Keratinocyte (primary cell): ENCODE measurements around the gene GRIK4. TPM values are rescaled to one million over a fixed set of nuclear protein-coding genes. Genes with fewer than 3 reads are reported as not detected.

ENCODE experiments used
- DNase-seq: peaks from one replicate; pipeline ENCODE4 v3.0.0-alpha.2; 2011; ENCODE audit warnings: low read depth, missing footprints, low spot score
- FAIRE-seq: peaks from 2 replicates; lab custom pipeline; 2011; peaks lifted over from hg19 to GRCh38; lab: Jason Lieb, UNC
- H2AFZ ChIP-seq: 2 replicates; pipeline ENCODE4 v1.6.0; 2012; ENCODE audit warnings: low read length, control low read depth, inconsistent platforms; ENCODE audit not compliant: control insufficient read depth
- H3K27ac ChIP-seq: 2 replicates; pipeline ENCODE4 v1.5.1; 2011; ENCODE audit warnings: low read length; ENCODE audit not compliant: control insufficient read depth, insufficient read depth
- H3K27me3 ChIP-seq: 3 replicates; pipeline ENCODE4 v1.6.0; 2011; ENCODE audit warnings: low read length; ENCODE audit not compliant: control insufficient read depth, insufficient read depth; ENCODE audit errors: extremely low read depth
- H3K36me3 ChIP-seq, 2 experiments: 2 replicates in 1 of 2; 3 replicates in 1 of 2; pipeline ENCODE4 v1.5.1; 2011; ENCODE audit warnings: low read length in 2 of 2, mild to moderate bottlenecking in 1 of 2; ENCODE audit not compliant: control insufficient read depth in 2 of 2, insufficient read depth in 2 of 2; ENCODE audit errors: extremely low read depth in 1 of 2
- H3K4me1 ChIP-seq: 3 replicates; pipeline ENCODE4 v1.5.1; 2011; ENCODE audit warnings: low read length; ENCODE audit not compliant: control insufficient read depth, insufficient read depth; ENCODE audit errors: extremely low read depth
- H3K4me2 ChIP-seq: 3 replicates; pipeline ENCODE4 v1.6.0; 2011; ENCODE audit warnings: low read depth, low read length; ENCODE audit not compliant: control insufficient read depth, insufficient read depth; ENCODE audit errors: extremely low read depth
- H3K4me3 ChIP-seq, 3 experiments: fragments of 200-600 bp in 1 of 3; sonication (generic) in 1 of 3; 2 replicates in 2 of 3; 3 replicates in 1 of 3; pipeline ENCODE4 v1.5.1; 2011 to 2016; ENCODE audit warnings: low read length in 3 of 3, mild to moderate bottlenecking in 3 of 3, control low read depth in 2 of 3, inconsistent platforms in 1 of 3, low read depth in 1 of 3, mixed read lengths in 1 of 3, mixed run types in 1 of 3, moderate library complexity in 1 of 3; ENCODE audit not compliant: control insufficient read depth in 2 of 3, insufficient read depth in 2 of 3; ENCODE audit errors: extremely low read depth in 1 of 3
- H3K79me2 ChIP-seq: 2 replicates; pipeline ENCODE4 v1.6.0; 2012; ENCODE audit warnings: low read length; ENCODE audit not compliant: control insufficient read depth, insufficient read depth
- H3K9ac ChIP-seq: 3 replicates; pipeline ENCODE4 v1.6.0; 2011; ENCODE audit warnings: low read length; ENCODE audit not compliant: control insufficient read depth, insufficient read depth; ENCODE audit errors: extremely low read depth
- H3K9me1 ChIP-seq: 3 replicates; pipeline ENCODE4 v1.6.0; 2011; ENCODE audit warnings: low read length; ENCODE audit not compliant: control insufficient read depth, insufficient read depth; ENCODE audit errors: extremely low read depth
- H3K9me3 ChIP-seq: 2 replicates; pipeline ENCODE4 v1.5.1; 2012; ENCODE audit warnings: low read depth, low read length; ENCODE audit not compliant: control insufficient read depth
- H4K20me1 ChIP-seq: 3 replicates; pipeline ENCODE4 v1.6.0; 2011; ENCODE audit warnings: low read length; ENCODE audit not compliant: control insufficient read depth, insufficient read depth; ENCODE audit errors: extremely low read depth
- CTCF ChIP-seq, 3 experiments: IDR thresholded peaks in 1 of 3; conservative IDR thresholded peaks in 1 of 3; optimal IDR thresholded peaks in 1 of 3; 2 replicates in 2 of 3; 3 replicates in 1 of 3; pipeline versions ENCODE3 to v1.5.1; 2011; ENCODE audit warnings: low read length in 3 of 3, mild to moderate bottlenecking in 3 of 3, moderate library complexity in 2 of 3, control low read depth in 1 of 3, inconsistent platforms in 1 of 3; ENCODE audit not compliant: insufficient read depth in 2 of 3; ENCODE audit errors: extremely low read depth in 1 of 3
- EZH2 ChIP-seq: IDR thresholded peaks from one replicate; pipeline ENCODE4 v1.6.1; 2012; ENCODE audit warnings: inconsistent platforms, mild to moderate bottlenecking, low read length, moderate library complexity
- dilution Hi-C: fragments of 300-500 bp; cut with MboI; formaldehyde crosslinking; loops from one replicate; pipeline ENCODE4 v1.7.0; 2020; ENCODE audit warnings: low sequenced_read_pairs; ENCODE audit not compliant: extremely low pct_ligation_motif_present
- polyA plus RNA-seq, 5 experiments: library from polyadenylated mRNA; depleted of rRNA in 3 of 5; stranded (reverse) in 3 of 5; stranded (forward) in 1 of 5; unstranded in 1 of 5; fragments of >200 nt; gene quantifications; 1 replicate in 1 of 5; 2 replicates in 3 of 5; 3 replicates in 1 of 5; pipeline versions ENCODE4 v1.2.1 to v1.2.3, GENCODE V29; 2011 to 2012; ENCODE audit warnings: missing spikeins in 2 of 5, low read depth in 1 of 5, low replicate concordance in 1 of 5

The GRIK4 gene
- polyA plus RNA-seq, 1 donor (not counting 4 experiments of a cell fraction or from before 2014, with no cell fraction given): not detected

DNA sequence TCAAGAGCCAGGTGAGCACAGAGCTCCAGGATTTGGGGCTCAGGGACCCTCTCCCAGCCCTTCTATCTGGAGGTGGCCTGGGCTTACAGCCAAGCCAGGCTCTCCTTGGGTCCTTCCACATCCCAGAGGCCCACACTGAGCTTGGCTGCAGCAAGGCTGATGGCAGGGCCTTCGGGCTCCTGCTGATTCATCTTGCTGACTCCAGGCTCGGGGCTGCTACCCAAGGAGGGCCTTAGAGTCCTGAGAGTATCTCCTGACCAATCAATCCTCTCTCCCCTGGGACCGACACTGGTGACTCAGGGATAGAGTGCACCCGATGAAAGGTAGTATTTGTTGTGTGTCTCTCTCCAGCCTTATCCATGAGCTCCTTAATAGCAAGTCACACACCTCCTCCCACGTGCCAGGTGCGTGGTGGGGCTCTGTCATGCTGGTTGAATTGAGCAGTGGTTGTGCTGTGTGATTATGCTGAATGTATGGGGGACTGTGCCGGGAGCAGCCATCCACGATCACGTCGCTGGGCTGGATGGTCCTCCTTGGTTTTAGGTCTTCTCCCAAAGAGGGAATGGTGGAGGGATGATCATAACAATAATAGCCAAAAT, 62.3 kb downstream of the GRIK4 start:
- no peaks in the 10 kb centered on the region for H3K4me1 ChIP-seq
- FAIRE-seq (no peak), DNase-seq (no peak)
- no peak overlapping the region for H3K4me3 ChIP-seq
- TF ChIP-seq EZH2: no peak
- no peak for TF ChIP-seq CTCF (optimal IDR thresholded peaks at IDR 0.05 in 1 of 3, IDR thresholded peaks at IDR 0.05 in 1 of 3, conservative IDR thresholded peaks at IDR 0.05 in 1 of 3; ENCODE audit: extremely low read depth in 1 of 3, insufficient read depth in 2 of 3, low read length in 3 of 3)
- H3K27ac ChIP-seq: no peak overlapping the region
- H3K9me1 ChIP-seq: no peaks in the 10 kb centered on the region
- H3K36me3 ChIP-seq: no peaks in the 10 kb centered on the region
- H3K9ac ChIP-seq: no peak overlapping the region
- H3K4me2 ChIP-seq: no peak overlapping the region
- H3K9me3 ChIP-seq: no peaks in the 10 kb centered on the region
- H3K79me2 ChIP-seq: no peaks in the 10 kb centered on the region
- H4K20me1 ChIP-seq: no peaks in the 10 kb centered on the region
- dilution Hi-C loops: no loop called here
- no peak overlapping the region for H2AFZ ChIP-seq
- H3K27me3 ChIP-seq: peaks cover 5% of the 10 kb centered on the region

DNA sequence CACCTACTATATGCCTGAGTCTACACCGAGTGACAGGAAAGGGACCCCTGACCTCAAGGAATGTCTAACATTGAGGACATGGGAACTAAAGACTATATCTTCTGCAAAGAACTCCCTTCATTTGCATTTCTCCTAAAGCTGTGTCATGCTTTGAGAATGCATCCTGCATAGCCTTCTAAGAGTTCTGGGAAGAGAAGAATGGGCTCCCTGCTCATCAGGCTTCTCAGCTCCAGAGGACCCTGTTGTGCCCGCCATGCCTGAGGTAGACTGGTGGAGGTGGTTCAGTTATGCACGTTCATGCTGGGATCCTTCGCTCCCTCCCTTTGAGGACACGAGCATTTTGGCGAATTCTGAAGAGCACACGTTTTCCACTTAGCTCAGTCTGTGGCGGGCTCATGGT, 63.3 kb downstream of the GRIK4 start:
- Histone ChIP-seq H3K36me3 (no peaks in the 10 kb centered on the region), H3K79me2 (no peaks in the 10 kb centered on the region), H3K4me2 (no peak overlapping the region), H3K4me1 (no peaks in the 10 kb centered on the region), H3K27me3 (peaks cover 5% of the 10 kb centered on the region), H3K27ac (no peak overlapping the region), H2AFZ (no peak overlapping the region), H3K4me3 (no peak overlapping the region), H4K20me1 (no peaks in the 10 kb centered on the region), H3K9me1 (no peaks in the 10 kb centered on the region), H3K9me3 (no peaks in the 10 kb centered on the region), H3K9ac (no peak overlapping the region)
- FAIRE-seq (no peak), DNase-seq (no peak)
- dilution Hi-C loops: no loop called here
- TF ChIP-seq EZH2 (no peak), CTCF (optimal IDR thresholded peaks at IDR 0.05 in 1 of 3, IDR thresholded peaks at IDR 0.05 in 1 of 3, conservative IDR thresholded peaks at IDR 0.05 in 1 of 3; ENCODE audit: extremely low read depth in 1 of 3, insufficient read depth in 2 of 3, low read length in 3 of 3) (no peak)
